Endothelial cell of umbilical vein (primary cell): ENCODE results near the gene NR4A3. TPM values are rescaled to one million over a fixed set of nuclear protein-coding genes. Genes with fewer than 3 reads are reported as not detected.

Experiments used
- BruUV-seq: library from RNA; stranded (reverse); fragments of 400-500 nt; replicated peaks from 2 replicates; lab custom pipeline; 2021; lab: Mats Ljungman, UMichigan
- CTCF ChIA-PET: fragments of 300-600, 350-600 bp; sonication (Branson Sonifier 250); formaldehyde crosslinking; loops from one replicate; lab custom pipeline; 2021; ENCODE audit warnings: antibody characterized with exemption, inconsistent platforms; lab: Charles Lee
- POLR2A ChIA-PET: fragments of 300-600, 350-600 bp; sonication (Branson Sonifier 250); formaldehyde crosslinking; loops from one replicate; lab custom pipeline; 2021; ENCODE audit warnings: antibody characterized with exemption, inconsistent platforms; lab: Charles Lee
- DNase-seq: peaks from one replicate; pipeline ENCODE4 v3.0.0-alpha.2; 2011; ENCODE audit warnings: low read depth, low spot score
- FAIRE-seq: peaks from 2 replicates; lab custom pipeline; 2011; peaks lifted over from hg19 to GRCh38; lab: Jason Lieb, UNC
- H2AFZ ChIP-seq: 2 replicates; pipeline ENCODE4 v1.6.0; 2012; ENCODE audit warnings: low read depth, low read length, control low read depth, inconsistent platforms
- H3K27ac ChIP-seq: 2 replicates; pipeline ENCODE4 v1.5.1; 2011; ENCODE audit warnings: low read depth, mild to moderate bottlenecking, control low read depth, low read length, moderate library complexity; ENCODE audit not compliant: insufficient read depth
- H3K27me3 ChIP-seq, 2 experiments: 2 replicates each; pipeline versions ENCODE4 v1.6.0 to v1.6.1; 2011; ENCODE audit warnings: low read length in 2 of 2, mixed read lengths in 1 of 2; ENCODE audit not compliant: control insufficient read depth in 2 of 2, insufficient read depth in 2 of 2
- H3K36me3 ChIP-seq, 2 experiments: 2 replicates in 1 of 2; 3 replicates in 1 of 2; pipeline ENCODE4 v1.5.1; 2011; ENCODE audit warnings: low read length in 2 of 2, mild to moderate bottlenecking in 1 of 2, moderate library complexity in 1 of 2; ENCODE audit not compliant: control insufficient read depth in 2 of 2, insufficient read depth in 2 of 2; ENCODE audit errors: extremely low read depth in 1 of 2
- H3K4me1 ChIP-seq: 3 replicates; pipeline ENCODE4 v1.5.1; 2011; ENCODE audit warnings: mild to moderate bottlenecking, low read length; ENCODE audit not compliant: control insufficient read depth, insufficient read depth; ENCODE audit errors: extremely low read depth
- H3K4me2 ChIP-seq: 2 replicates; pipeline ENCODE4 v1.6.1; 2011; ENCODE audit warnings: low read length, control low read depth, mixed read lengths; ENCODE audit not compliant: insufficient read depth
- H3K4me3 ChIP-seq, 3 experiments: fragments of 200-600 bp in 1 of 3; sonication (generic), shearing (Covaris generic) in 1 of 3; replicated peaks in 1 of 3; 2 replicates each; pipeline ENCODE4 v1.5.1; 2011 to 2016; ENCODE audit warnings: control low read depth in 3 of 3, low read length in 3 of 3, mild to moderate bottlenecking in 2 of 3, inconsistent platforms in 1 of 3, low read depth in 1 of 3, moderate library complexity in 1 of 3; ENCODE audit not compliant: insufficient read depth in 1 of 3
- H3K79me2 ChIP-seq: 2 replicates; pipeline ENCODE4 v1.6.0; 2012; ENCODE audit warnings: low read length, inconsistent platforms; ENCODE audit not compliant: control insufficient read depth, insufficient read depth
- H3K9ac ChIP-seq: replicated peaks from 2 replicates; pipeline ENCODE3; 2011; ENCODE audit warnings: low read length, control low read depth; ENCODE audit not compliant: insufficient read depth; ENCODE audit errors: extremely low read depth
- H3K9me1 ChIP-seq: replicated peaks from 3 replicates; pipeline ENCODE4 v1.6.0; 2011; ENCODE audit warnings: mild to moderate bottlenecking, low read length; ENCODE audit not compliant: control insufficient read depth, insufficient read depth; ENCODE audit errors: extremely low read depth
- H3K9me3 ChIP-seq: replicated peaks from 2 replicates; pipeline ENCODE4 v1.5.1; 2012; ENCODE audit warnings: low read length, inconsistent platforms; ENCODE audit not compliant: control insufficient read depth, insufficient read depth
- H4K20me1 ChIP-seq: replicated peaks from 2 replicates; pipeline ENCODE3; 2011; ENCODE audit warnings: mild to moderate bottlenecking, low read length; ENCODE audit not compliant: control insufficient read depth, insufficient read depth; ENCODE audit errors: extremely low read depth
- EZH2 ChIP-seq: IDR thresholded peaks from 2 replicates; pipeline ENCODE4 v1.6.1; 2012; ENCODE audit warnings: borderline replicate concordance, low read depth, mild to moderate bottlenecking, moderate library complexity, low read length, inconsistent platforms; ENCODE audit not compliant: severe bottlenecking
- FOS ChIP-seq: IDR thresholded peaks from 2 replicates; pipeline ENCODE4 v1.6.1; 2011; ENCODE audit warnings: mild to moderate bottlenecking, low read length, moderate library complexity, borderline replicate concordance; ENCODE audit not compliant: insufficient read depth
- GATA2 ChIP-seq: IDR thresholded peaks from 2 replicates; pipeline ENCODE4 v1.7.0; 2011; ENCODE audit warnings: low read depth, mild to moderate bottlenecking, moderate library complexity, mixed read lengths, low read length; ENCODE audit not compliant: insufficient read length, insufficient read depth
- JUN ChIP-seq: IDR thresholded peaks from 2 replicates; pipeline ENCODE4 v1.6.1; 2011; ENCODE audit warnings: borderline replicate concordance, low read depth; ENCODE audit not compliant: insufficient read length, insufficient read depth
- MYC ChIP-seq: IDR thresholded peaks from one replicate; pipeline ENCODE4 v1.6.1; 2011; ENCODE audit warnings: mild to moderate bottlenecking, low read depth, low read length
- POLR2A ChIP-seq: IDR thresholded peaks from 2 replicates; pipeline ENCODE4 v1.6.1; 2012; ENCODE audit warnings: low read depth, mild to moderate bottlenecking, control low read depth, low read length
- POLR2AphosphoS5 ChIP-seq: IDR thresholded peaks from 2 replicates; pipeline ENCODE4 v1.6.1; 2012; ENCODE audit warnings: low read depth, mild to moderate bottlenecking, control low read depth, low read length, moderate library complexity; ENCODE audit not compliant: insufficient read depth
- dilution Hi-C: fragments of 300-500 bp; cut with MboI; formaldehyde crosslinking; loops from one replicate; pipeline ENCODE4 v1.15.0; 2019; ENCODE audit warnings: low sequenced_read_pairs; ENCODE audit not compliant: extremely low pct_ligation_motif_present
- intact Hi-C: fragments of 100-400 bp; cut with micrococcal nuclease; formaldehyde crosslinking; loops from one replicate; pipeline ENCODE4 v1.10.0; 2022
- polyA plus RNA-seq, 4 experiments: library from polyadenylated mRNA; depleted of rRNA in 3 of 4; stranded (reverse) in 3 of 4; unstranded in 1 of 4; fragments of >200 nt; gene quantifications; 2 replicates each; pipeline versions ENCODE4 v1.2.1 to v1.2.3, GENCODE V29; 2011 to 2012; ENCODE audit warnings: missing spikeins in 1 of 4
- total RNA-seq: library from RNA; stranded (reverse); gene quantifications from 2 replicates; pipeline ENCODE4 v1.2.3, GENCODE V29; 2021
- TF ChIP-seq, protein P1 (sequence below), 2 donors: IDR thresholded peaks; 1 replicate in 1 of 2; 2 replicates in 1 of 2; pipeline ENCODE4 v1.5.1; 2011; ENCODE audit warnings: low read length in 2 of 2, mild to moderate bottlenecking in 2 of 2, moderate library complexity in 2 of 2, control low read depth in 1 of 2, inconsistent platforms in 1 of 2, low read depth in 1 of 2; ENCODE audit not compliant: insufficient read depth in 1 of 2; ENCODE audit errors: extremely low read depth in 1 of 2
- TF ChIP-seq, protein P2 (sequence below): IDR thresholded peaks from 2 replicates; pipeline ENCODE4 v1.6.1; 2011; ENCODE audit not compliant: insufficient read depth, insufficient read length

The NR4A3 gene
- total and polyA plus RNA-seq, 2 donors (not counting 3 experiments of a cell fraction or from before 2014, with no cell fraction given) = 0.11 to 0.22 TPM

DNA sequence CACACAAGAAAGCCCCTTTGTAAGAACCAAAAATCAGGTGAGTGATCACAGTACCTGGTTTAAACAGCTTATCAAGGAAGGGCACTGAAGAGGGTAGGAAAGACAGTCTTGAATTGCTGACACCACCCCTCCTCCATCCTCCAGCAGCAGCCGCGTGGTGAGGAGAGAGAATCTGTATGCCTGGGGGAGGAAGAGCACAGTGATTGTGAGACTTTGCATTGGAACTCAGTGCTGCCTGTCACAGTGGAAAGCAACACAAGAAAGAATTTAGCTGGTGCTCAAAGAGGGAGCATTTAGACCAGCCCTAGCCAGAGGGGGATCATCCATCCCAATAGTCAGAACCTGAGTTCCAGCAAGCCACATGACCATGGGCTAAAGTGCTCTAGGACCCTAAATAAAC is 73.1 kb downstream of the NR4A3 start:
- TF ChIP-seq POLR2A (no peak), MYC (no peak), EZH2 (no peak), FOS (no peak), GATA2 (no peak)
- TF ChIP-seq, protein P1, sequence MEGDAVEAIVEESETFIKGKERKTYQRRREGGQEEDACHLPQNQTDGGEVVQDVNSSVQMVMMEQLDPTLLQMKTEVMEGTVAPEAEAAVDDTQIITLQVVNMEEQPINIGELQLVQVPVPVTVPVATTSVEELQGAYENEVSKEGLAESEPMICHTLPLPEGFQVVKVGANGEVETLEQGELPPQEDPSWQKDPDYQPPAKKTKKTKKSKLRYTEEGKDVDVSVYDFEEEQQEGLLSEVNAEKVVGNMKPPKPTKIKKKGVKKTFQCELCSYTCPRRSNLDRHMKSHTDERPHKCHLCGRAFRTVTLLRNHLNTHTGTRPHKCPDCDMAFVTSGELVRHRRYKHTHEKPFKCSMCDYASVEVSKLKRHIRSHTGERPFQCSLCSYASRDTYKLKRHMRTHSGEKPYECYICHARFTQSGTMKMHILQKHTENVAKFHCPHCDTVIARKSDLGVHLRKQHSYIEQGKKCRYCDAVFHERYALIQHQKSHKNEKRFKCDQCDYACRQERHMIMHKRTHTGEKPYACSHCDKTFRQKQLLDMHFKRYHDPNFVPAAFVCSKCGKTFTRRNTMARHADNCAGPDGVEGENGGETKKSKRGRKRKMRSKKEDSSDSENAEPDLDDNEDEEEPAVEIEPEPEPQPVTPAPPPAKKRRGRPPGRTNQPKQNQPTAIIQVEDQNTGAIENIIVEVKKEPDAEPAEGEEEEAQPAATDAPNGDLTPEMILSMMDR (IDR thresholded peaks at IDR 0.05; ENCODE audit: extremely low read depth in 1 of 2, insufficient read depth in 1 of 2, low read depth in 1 of 2, low read length in 2 of 2) = no peak
- Histone ChIP-seq H2AFZ (no peak overlapping the region), H3K9ac (no peak overlapping the region), H3K4me1 (no peaks in the 10 kb centered on the region), H3K36me3 (no peaks in the 10 kb centered on the region), H3K9me1 (no peaks in the 10 kb centered on the region), H3K9me3 (no peaks in the 10 kb centered on the region), H3K27ac (no peak overlapping the region), H4K20me1 (no peaks in the 10 kb centered on the region), H3K79me2 (no peaks in the 10 kb centered on the region), H3K27me3 (peaks cover 4 to 20% of the 10 kb centered on the region in 2 experiments), H3K4me2 (no peak overlapping the region), H3K4me3 (no peak overlapping the region)
- CTCF ChIA-PET = no interaction called here
- dilution Hi-C loops = no loop called here
- DNase-seq (no peak), FAIRE-seq (no peak)
- POLR2A ChIA-PET = no interaction called here
- BruUV-seq = no TSS peak
- intact Hi-C loops = no loop called here

DNA sequence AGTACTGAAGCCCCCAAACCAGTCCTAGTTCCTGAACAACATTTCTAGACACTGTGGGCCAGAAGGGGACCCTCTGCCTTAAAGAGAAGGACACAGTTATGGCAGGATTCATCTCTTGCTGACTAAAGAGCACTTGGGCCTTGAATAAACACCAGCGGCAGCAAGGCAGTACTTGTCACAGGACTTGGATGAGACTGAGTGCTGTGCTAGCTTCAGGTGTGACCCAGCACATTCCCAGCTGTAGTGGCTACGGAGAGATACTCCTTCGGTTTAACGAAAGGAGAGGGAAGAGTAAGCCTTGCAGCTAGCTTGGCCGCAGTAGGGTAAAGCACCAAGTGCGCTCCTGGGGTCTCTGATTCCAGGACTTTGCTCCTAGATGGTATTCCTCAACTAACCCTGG is 73.8 kb downstream of the NR4A3 start:
- Histone ChIP-seq H3K9me3 (no peaks in the 10 kb centered on the region), H3K79me2 (no peaks in the 10 kb centered on the region), H3K27me3 (peaks cover 4 to 20% of the 10 kb centered on the region in 2 experiments), H3K9ac (no peak overlapping the region), H3K9me1 (no peaks in the 10 kb centered on the region), H3K4me2 (no peak overlapping the region), H2AFZ (no peak overlapping the region), H3K27ac (no peak overlapping the region), H3K4me1 (no peaks in the 10 kb centered on the region), H4K20me1 (no peaks in the 10 kb centered on the region), H3K4me3 (no peak overlapping the region), H3K36me3 (no peaks in the 10 kb centered on the region)
- intact Hi-C loops = no loop called here
- ChIA-PET CTCF (no interaction called here), POLR2A (no interaction called here)
- dilution Hi-C loops = no loop called here
- DNase-seq (no peak), FAIRE-seq (no peak)
- no TSS peak for BruUV-seq
- no peak for TF ChIP-seq EZH2
- TF ChIP-seq FOS = no peak
- no peak for TF ChIP-seq MYC
- TF ChIP-seq, protein P1 (IDR thresholded peaks at IDR 0.05; ENCODE audit: extremely low read depth in 1 of 2, insufficient read depth in 1 of 2, low read depth in 1 of 2, low read length in 2 of 2) = no peak
- TF ChIP-seq POLR2A = no peak
- TF ChIP-seq, protein P2, sequence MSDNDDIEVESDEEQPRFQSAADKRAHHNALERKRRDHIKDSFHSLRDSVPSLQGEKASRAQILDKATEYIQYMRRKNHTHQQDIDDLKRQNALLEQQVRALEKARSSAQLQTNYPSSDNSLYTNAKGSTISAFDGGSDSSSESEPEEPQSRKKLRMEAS = no peak
- no peak for TF ChIP-seq JUN
- TF ChIP-seq GATA2 = no peak
- no peak for TF ChIP-seq POLR2AphosphoS5
